ENCODE measurements around the gene TAL2. TPM values are rescaled to one million over a fixed set of nuclear protein-coding genes. Genes with fewer than 3 reads are reported as not detected.
A peak's percentile ranks its signal among the peaks of the same experiment; 100 is the strongest.

The TAL2 gene
- total and polyA plus RNA-seq, 9 of the 15 experiments (the other 6 are each of a cell fraction or from before 2014, with no cell fraction given): 0.21 to 3.7 (median 1.1) TPM; not detected in 1

DNA sequence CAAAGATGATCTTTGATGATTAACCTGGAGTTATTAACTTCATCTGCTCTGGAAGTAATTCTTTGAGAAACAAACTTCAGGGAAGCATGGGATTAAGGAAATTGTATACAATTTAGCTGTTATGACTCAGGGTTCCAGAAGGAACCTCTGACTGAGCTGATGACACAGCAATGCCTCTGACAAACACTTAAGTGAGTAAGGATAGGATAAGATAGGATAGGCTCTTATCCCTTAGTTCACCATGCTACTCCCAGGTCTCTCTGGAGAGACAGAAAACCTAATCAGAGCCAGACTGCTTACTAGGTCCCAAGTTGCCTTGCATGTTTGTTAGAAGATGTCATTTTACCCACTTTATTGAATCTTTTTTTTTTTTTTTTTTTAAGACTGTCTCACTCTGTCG lies 19.5 kb downstream of the TAL2 start (continued):
- TF ChIP-seq, protein P1, sequence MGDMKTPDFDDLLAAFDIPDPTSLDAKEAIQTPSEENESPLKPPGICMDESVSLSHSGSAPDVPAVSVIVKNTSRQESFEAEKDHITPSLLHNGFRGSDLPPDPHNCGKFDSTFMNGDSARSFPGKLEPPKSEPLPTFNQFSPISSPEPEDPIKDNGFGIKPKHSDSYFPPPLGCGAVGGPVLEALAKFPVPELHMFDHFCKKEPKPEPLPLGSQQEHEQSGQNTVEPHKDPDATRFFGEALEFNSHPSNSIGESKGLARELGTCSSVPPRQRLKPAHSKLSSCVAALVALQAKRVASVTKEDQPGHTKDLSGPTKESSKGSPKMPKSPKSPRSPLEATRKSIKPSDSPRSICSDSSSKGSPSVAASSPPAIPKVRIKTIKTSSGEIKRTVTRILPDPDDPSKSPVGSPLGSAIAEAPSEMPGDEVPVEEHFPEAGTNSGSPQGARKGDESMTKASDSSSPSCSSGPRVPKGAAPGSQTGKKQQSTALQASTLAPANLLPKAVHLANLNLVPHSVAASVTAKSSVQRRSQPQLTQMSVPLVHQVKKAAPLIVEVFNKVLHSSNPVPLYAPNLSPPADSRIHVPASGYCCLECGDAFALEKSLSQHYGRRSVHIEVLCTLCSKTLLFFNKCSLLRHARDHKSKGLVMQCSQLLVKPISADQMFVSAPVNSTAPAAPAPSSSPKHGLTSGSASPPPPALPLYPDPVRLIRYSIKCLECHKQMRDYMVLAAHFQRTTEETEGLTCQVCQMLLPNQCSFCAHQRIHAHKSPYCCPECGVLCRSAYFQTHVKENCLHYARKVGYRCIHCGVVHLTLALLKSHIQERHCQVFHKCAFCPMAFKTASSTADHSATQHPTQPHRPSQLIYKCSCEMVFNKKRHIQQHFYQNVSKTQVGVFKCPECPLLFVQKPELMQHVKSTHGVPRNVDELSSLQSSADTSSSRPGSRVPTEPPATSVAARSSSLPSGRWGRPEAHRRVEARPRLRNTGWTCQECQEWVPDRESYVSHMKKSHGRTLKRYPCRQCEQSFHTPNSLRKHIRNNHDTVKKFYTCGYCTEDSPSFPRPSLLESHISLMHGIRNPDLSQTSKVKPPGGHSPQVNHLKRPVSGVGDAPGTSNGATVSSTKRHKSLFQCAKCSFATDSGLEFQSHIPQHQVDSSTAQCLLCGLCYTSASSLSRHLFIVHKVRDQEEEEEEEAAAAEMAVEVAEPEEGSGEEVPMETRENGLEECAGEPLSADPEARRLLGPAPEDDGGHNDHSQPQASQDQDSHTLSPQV (IDR thresholded peaks at IDR 0.05): no peak
- TF ChIP-seq HLTF (IDR thresholded peaks at IDR 0.05): no peak
- peak; percentile 75 for TF ChIP-seq POLR2AphosphoS5 (IDR thresholded peaks at IDR 0.05; ENCODE audit: control insufficient read depth, insufficient read depth, low read depth, low read length)
- TF ChIP-seq ZNF57 (CRISPR knock-in tag; IDR thresholded peaks at IDR 0.05): no peak
- TF ChIP-seq ZNF668 (CRISPR knock-in tag; IDR thresholded peaks at IDR 0.05): no peak
- TF ChIP-seq TEAD4 (IDR thresholded peaks at IDR 0.05; ENCODE audit: low read length): peak; percentile 82
- TF ChIP-seq TEAD4 (CRISPR knock-in tag; IDR thresholded peaks at IDR 0.05; ENCODE audit: borderline replicate concordance): no peak
- TF ChIP-seq FOXK2 (conservative IDR thresholded peaks at IDR 0.05 in 1 of 2, IDR thresholded peaks at IDR 0.05 in 1 of 2; ENCODE audit: low read depth in 2 of 2): no peak; a peak in 1 of 4 replicates
- 0 out of 2 replicates have a peak, but pooled peaks have one; percentile 51 for TF ChIP-seq ATF7 (IDR thresholded peaks at IDR 0.05)
- TF ChIP-seq ESRRB (CRISPR knock-in tag; IDR thresholded peaks at IDR 0.05; ENCODE audit: borderline replicate concordance): no peak
- TF ChIP-seq ZSCAN29 (IDR thresholded peaks at IDR 0.05): no peak
- TF ChIP-seq MCM7 (IDR thresholded peaks at IDR 0.05): no peak
- TF ChIP-seq PURB (CRISPR knock-in tag; IDR thresholded peaks at IDR 0.05; ENCODE audit: low read depth): no peak
- peak; percentile 90 for TF ChIP-seq C11orf30 (IDR thresholded peaks at IDR 0.05; ENCODE audit: low read depth)
- TF ChIP-seq, protein P2, sequence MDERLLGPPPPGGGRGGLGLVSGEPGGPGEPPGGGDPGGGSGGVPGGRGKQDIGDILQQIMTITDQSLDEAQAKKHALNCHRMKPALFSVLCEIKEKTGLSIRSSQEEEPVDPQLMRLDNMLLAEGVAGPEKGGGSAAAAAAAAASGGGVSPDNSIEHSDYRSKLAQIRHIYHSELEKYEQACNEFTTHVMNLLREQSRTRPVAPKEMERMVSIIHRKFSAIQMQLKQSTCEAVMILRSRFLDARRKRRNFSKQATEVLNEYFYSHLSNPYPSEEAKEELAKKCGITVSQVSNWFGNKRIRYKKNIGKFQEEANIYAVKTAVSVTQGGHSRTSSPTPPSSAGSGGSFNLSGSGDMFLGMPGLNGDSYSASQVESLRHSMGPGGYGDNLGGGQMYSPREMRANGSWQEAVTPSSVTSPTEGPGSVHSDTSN (CRISPR knock-in tag; IDR thresholded peaks at IDR 0.05; ENCODE audit: low read depth): no peak
- TF ChIP-seq, protein P2 (tag; conservative IDR thresholded peaks at IDR 0.05; ENCODE audit: low read depth): 0 out of 2 replicates have a peak, but pooled peaks have one; percentile 12
- TF ChIP-seq, protein P3, sequence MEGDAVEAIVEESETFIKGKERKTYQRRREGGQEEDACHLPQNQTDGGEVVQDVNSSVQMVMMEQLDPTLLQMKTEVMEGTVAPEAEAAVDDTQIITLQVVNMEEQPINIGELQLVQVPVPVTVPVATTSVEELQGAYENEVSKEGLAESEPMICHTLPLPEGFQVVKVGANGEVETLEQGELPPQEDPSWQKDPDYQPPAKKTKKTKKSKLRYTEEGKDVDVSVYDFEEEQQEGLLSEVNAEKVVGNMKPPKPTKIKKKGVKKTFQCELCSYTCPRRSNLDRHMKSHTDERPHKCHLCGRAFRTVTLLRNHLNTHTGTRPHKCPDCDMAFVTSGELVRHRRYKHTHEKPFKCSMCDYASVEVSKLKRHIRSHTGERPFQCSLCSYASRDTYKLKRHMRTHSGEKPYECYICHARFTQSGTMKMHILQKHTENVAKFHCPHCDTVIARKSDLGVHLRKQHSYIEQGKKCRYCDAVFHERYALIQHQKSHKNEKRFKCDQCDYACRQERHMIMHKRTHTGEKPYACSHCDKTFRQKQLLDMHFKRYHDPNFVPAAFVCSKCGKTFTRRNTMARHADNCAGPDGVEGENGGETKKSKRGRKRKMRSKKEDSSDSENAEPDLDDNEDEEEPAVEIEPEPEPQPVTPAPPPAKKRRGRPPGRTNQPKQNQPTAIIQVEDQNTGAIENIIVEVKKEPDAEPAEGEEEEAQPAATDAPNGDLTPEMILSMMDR (IDR thresholded peaks at IDR 0.05 in 2 of 3, conservative IDR thresholded peaks at IDR 0.05 in 1 of 3; ENCODE audit: insufficient read depth in 2 of 3, low read depth in 1 of 3, low read length in 3 of 3): no peak
- TF ChIP-seq, protein P4, sequence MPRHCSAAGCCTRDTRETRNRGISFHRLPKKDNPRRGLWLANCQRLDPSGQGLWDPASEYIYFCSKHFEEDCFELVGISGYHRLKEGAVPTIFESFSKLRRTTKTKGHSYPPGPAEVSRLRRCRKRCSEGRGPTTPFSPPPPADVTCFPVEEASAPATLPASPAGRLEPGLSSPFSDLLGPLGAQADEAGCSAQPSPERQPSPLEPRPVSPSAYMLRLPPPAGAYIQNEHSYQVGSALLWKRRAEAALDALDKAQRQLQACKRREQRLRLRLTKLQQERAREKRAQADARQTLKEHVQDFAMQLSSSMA (CRISPR knock-in tag; IDR thresholded peaks at IDR 0.05): no peak
- no peak for TF ChIP-seq HOXB6 (CRISPR knock-in tag; IDR thresholded peaks at IDR 0.05; ENCODE audit: borderline replicate concordance)
- TF ChIP-seq HDAC1 (IDR thresholded peaks at IDR 0.05): peak in 1 of 2 experiments; percentile 80; a peak in 2 of 4 replicates
- no peak for TF ChIP-seq ZNF695 (CRISPR knock-in tag; IDR thresholded peaks at IDR 0.05)
- TF ChIP-seq PHF21A (IDR thresholded peaks at IDR 0.05; ENCODE audit: borderline replicate concordance, low read depth): peak; percentile 16; the same call in 1 of the 2 replicates

Data from K562 (cell line).